GM18526 (cell line): ENCODE results near the gene GSG1L.

ENCODE experiments used
- POLR2A ChIP-seq: IDR thresholded peaks from 3 replicates; pipeline ENCODE4 v1.6.1; 2011; ENCODE audit not compliant: insufficient read length; ENCODE audit errors: extremely low read depth

GSG1L gene

GRCh38 chr16:27769561-27770255 lies 293.8 kb downstream of the GSG1L start:
- no peak for TF ChIP-seq POLR2A

GRCh38 chr16:27768651-27769272 lies 294.8 kb downstream of the GSG1L start:
- no peak for TF ChIP-seq POLR2A

GRCh38 chr16:27767971-27768591 lies 295.4 kb downstream of the GSG1L start:
- no peak for TF ChIP-seq POLR2A

GRCh38 chr16:27767081-27767480 lies 296.4 kb downstream of the GSG1L start:
- TF ChIP-seq POLR2A, result no peak

- no peak for TF ChIP-seq POLR2A
These were observed 297.1 kb downstream of the GSG1L start for GRCh38 chr16:27766236-27766925.

GRCh38 chr16:27764869-27765675 lies 298.4 kb downstream of the GSG1L start:
- no peak for TF ChIP-seq POLR2A

- TF ChIP-seq POLR2A, result no peak
These were observed 299.1 kb downstream of the GSG1L start for GRCh38 chr16:27764427-27764826.

- no peak for TF ChIP-seq POLR2A
These were observed 301.1 kb downstream of the GSG1L start for GRCh38 chr16:27762441-27762840.

GRCh38 chr16:27761816-27762215 lies 301.7 kb downstream of the GSG1L start:
- TF ChIP-seq POLR2A, result no peak

GRCh38 chr16:27760789-27761176 lies 302.7 kb downstream of the GSG1L start:
- TF ChIP-seq POLR2A, result no peak

GRCh38 chr16:27759967-27760788 lies 303.3 kb downstream of the GSG1L start:
- TF ChIP-seq POLR2A, result no peak

- TF ChIP-seq POLR2A, result no peak
These were observed 304.1 kb downstream of the GSG1L start for GRCh38 chr16:27759301-27759871.

- TF ChIP-seq POLR2A, result no peak
These were observed 305.0 kb downstream of the GSG1L start for GRCh38 chr16:27758544-27758943.

- no peak for TF ChIP-seq POLR2A
These were observed 307.1 kb downstream of the GSG1L start for GRCh38 chr16:27756206-27756970.
